A549 (cell line): ENCODE data around the gene SULF2. TPM values are rescaled to one million over a fixed set of nuclear protein-coding genes. Genes with fewer than 3 reads are reported as not detected.

Experiments used
- ATAC-seq, 2 experiments: fragments of 200-7000 bp in 1 of 2; fragments of >200 bp in 1 of 2; cut with Nextera tagmentation in 1 of 2; cut with Tn5 transposase in 1 of 2; 3 replicates each; pipeline versions ENCODE4 v1.8.0 to v1.9.1; 2018 to 2020; ENCODE audit warnings: mild to moderate bottlenecking in 1 of 2, moderate library complexity in 1 of 2
- CTCF ChIA-PET: fragments of 300-600 bp; sonication (Branson Sonifier 250); formaldehyde crosslinking; extraction: SDS; loops from one replicate; lab custom pipeline; 2021; ENCODE audit warnings: antibody characterized with exemption, inconsistent platforms; lab: Yijun Ruan, JAX
- POLR2A ChIA-PET: fragments of 350-600 bp; formaldehyde crosslinking; extraction: SDS; loops from one replicate; lab custom pipeline; 2021; ENCODE audit warnings: antibody characterized with exemption, inconsistent platforms; lab: Yijun Ruan, JAX
- DNase-seq, 2 experiments: peaks; one replicate each; pipeline versions ENCODE4 v3.0.0 to v3.0.0-alpha.2; 2011 to 2016; ENCODE audit warnings: low read depth in 1 of 2, low spot score in 1 of 2
- FAIRE-seq: peaks from 2 replicates; lab custom pipeline; 2011; peaks lifted over from hg19 to GRCh38; lab: Jason Lieb, UNC
- H3K27ac ChIP-seq, 2 experiments: fragments of >200 bp; sonication (Bioruptor Twin); formaldehyde crosslinking; 3 replicates each; pipeline ENCODE4 v1.5.1; 2016 to 2017
- H3K4me1 ChIP-seq: fragments of >200 bp; sonication (Bioruptor Twin); formaldehyde crosslinking; 3 replicates; pipeline ENCODE4 v1.6.1; 2016
- H3K4me2 ChIP-seq: fragments of >200 bp; sonication (Bioruptor Twin); formaldehyde crosslinking; 3 replicates; pipeline ENCODE4 v1.6.1; 2016
- H3K4me3 ChIP-seq: fragments of >200 bp; sonication (Bioruptor Twin); formaldehyde crosslinking; 3 replicates; pipeline ENCODE4 v1.5.1; 2016
- H3K9me3 ChIP-seq: fragments of >200 bp; sonication (Bioruptor Twin); formaldehyde crosslinking; 3 replicates; pipeline ENCODE4 v1.6.1; 2016
- CBX2 ChIP-seq: fragments of 200-600 bp; sonication (generic); IDR thresholded peaks from 2 replicates; pipeline ENCODE4 v1.6.1; 2016; ENCODE audit warnings: low read depth, mild to moderate bottlenecking, borderline replicate concordance
- CEBPB ChIP-seq, 2 experiments: fragments of >200 bp in 1 of 2; sonication (Bioruptor Twin) in 1 of 2; formaldehyde crosslinking in 1 of 2; IDR thresholded peaks; 2 replicates each; pipeline ENCODE4 v1.6.1; 2012 to 2016
- E2F6 ChIP-seq: IDR thresholded peaks from 2 replicates; pipeline ENCODE4 v1.6.1; 2012; ENCODE audit warnings: low read depth, borderline replicate concordance
- EHF ChIP-seq: fragments of 250-450 bp; sonication (Bioruptor Pico); IDR thresholded peaks from 2 replicates; pipeline ENCODE4 v1.5.0; 2020; ENCODE audit warnings: mild to moderate bottlenecking
- EHMT2 ChIP-seq: fragments of 200-600 bp; sonication (generic); IDR thresholded peaks from 2 replicates; pipeline ENCODE4 v1.6.1; 2016; ENCODE audit warnings: antibody characterized with exemption, low read depth, mild to moderate bottlenecking, moderate library complexity
- EP300 ChIP-seq, 2 experiments: fragments of >200 bp; sonication (Bioruptor Twin); formaldehyde crosslinking; IDR thresholded peaks; 2 replicates in 1 of 2; 3 replicates in 1 of 2; pipeline ENCODE4 v1.6.1; 2016 to 2017
- ESRRA ChIP-seq: fragments of 150-350 bp; IDR thresholded peaks from 2 replicates; pipeline ENCODE4 v1.6.1; 2014; ENCODE audit warnings: mild to moderate bottlenecking, low read length, borderline replicate concordance
- FOSB ChIP-seq: fragments of 250-450 bp; sonication (Bioruptor Pico); IDR thresholded peaks from 2 replicates; pipeline ENCODE4 v1.5.0; 2020; ENCODE audit warnings: mild to moderate bottlenecking, moderate library complexity
- HES2 ChIP-seq: fragments of >200 bp; sonication (Bioruptor Twin); formaldehyde crosslinking; IDR thresholded peaks from 2 replicates; pipeline ENCODE4 v1.6.1; 2016
- HOXB13 ChIP-seq: fragments of 250-450 bp; sonication (Bioruptor Pico); IDR thresholded peaks from 2 replicates; pipeline ENCODE4 v1.5.0; 2020; ENCODE audit warnings: low read depth, mild to moderate bottlenecking, moderate library complexity
- JUNB ChIP-seq: fragments of >200 bp; sonication (Bioruptor Twin); formaldehyde crosslinking; IDR thresholded peaks from 2 replicates; pipeline ENCODE4 v1.6.1; 2016
- KDM1A ChIP-seq: fragments of 200-600 bp; sonication (generic); IDR thresholded peaks from 2 replicates; pipeline ENCODE4 v1.6.1; 2016; ENCODE audit warnings: low read depth, mild to moderate bottlenecking
- KDM5A ChIP-seq: fragments of 200-600 bp; sonication (generic); IDR thresholded peaks from 2 replicates; pipeline ENCODE4 v1.6.1; 2016; ENCODE audit warnings: antibody characterized with exemption, mild to moderate bottlenecking
- MAZ ChIP-seq: fragments of 150-350 bp; IDR thresholded peaks from 2 replicates; pipeline ENCODE4 v1.6.1; 2014; ENCODE audit warnings: antibody characterized with exemption, low read depth, low read length, borderline replicate concordance
- MYC ChIP-seq: IDR thresholded peaks from 2 replicates; pipeline ENCODE4 v1.6.1; 2012; ENCODE audit warnings: mild to moderate bottlenecking, inconsistent platforms, low read length, improper control_type of control experiment, borderline replicate concordance
- NPAS2 ChIP-seq: fragments of 250-450 bp; sonication (Bioruptor Pico); IDR thresholded peaks from 2 replicates; pipeline ENCODE4 v1.8.0; 2022; ENCODE audit warnings: mild to moderate bottlenecking, moderate library complexity, borderline replicate concordance
- RAD21 ChIP-seq, 2 experiments: fragments of >200 bp in 1 of 2; sonication (Bioruptor Twin) in 1 of 2; formaldehyde crosslinking in 1 of 2; IDR thresholded peaks in 1 of 2; conservative IDR thresholded peaks in 1 of 2; 2 replicates in 1 of 2; 3 replicates in 1 of 2; pipeline ENCODE4 v1.6.1; 2012 to 2018; ENCODE audit warnings: inconsistent platforms in 1 of 2
- RARB ChIP-seq: fragments of 250-450 bp; sonication (Bioruptor Pico); IDR thresholded peaks from 2 replicates; pipeline ENCODE4 v1.8.0; 2021; ENCODE audit warnings: mild to moderate bottlenecking, moderate library complexity
- RCOR1 ChIP-seq: fragments of 150-350 bp; IDR thresholded peaks from 2 replicates; pipeline ENCODE4 v1.6.1; 2014; ENCODE audit warnings: antibody characterized with exemption, low read length, low read depth
- REST ChIP-seq: fragments of 200-600 bp; sonication (generic); IDR thresholded peaks from 2 replicates; pipeline ENCODE4 v1.6.1; 2016; ENCODE audit warnings: antibody characterized with exemption, mild to moderate bottlenecking, moderate library complexity
- RNF2 ChIP-seq: fragments of 200-600 bp; sonication (generic); IDR thresholded peaks from 2 replicates; pipeline ENCODE4 v1.6.1; 2016; ENCODE audit warnings: low read depth, mild to moderate bottlenecking, antibody characterized with exemption, moderate library complexity, borderline replicate concordance
- TFCP2L1 ChIP-seq: fragments of 250-450 bp; sonication (Bioruptor Pico); IDR thresholded peaks from 2 replicates; pipeline ENCODE4 v1.5.0; 2021; ENCODE audit warnings: mild to moderate bottlenecking
- TP53 ChIP-seq: fragments of 250-450 bp; sonication (Bioruptor Pico); IDR thresholded peaks from 2 replicates; pipeline ENCODE4 v1.5.0; 2021; ENCODE audit warnings: mild to moderate bottlenecking, moderate library complexity
- ZC3H11A ChIP-seq: fragments of 450-650 bp; IDR thresholded peaks from 2 replicates; pipeline ENCODE4 v1.6.1; 2014; ENCODE audit warnings: antibody characterized with exemption, mild to moderate bottlenecking
- ZFP36 ChIP-seq: fragments of 450-650 bp; IDR thresholded peaks from 2 replicates; pipeline ENCODE4 v1.6.1; 2014; ENCODE audit warnings: borderline replicate concordance; ENCODE audit not compliant: partially characterized antibody
- WGBS: methylation state at CpG from one replicate; pipeline ENCODE4 v1.1.6; 2017; ENCODE audit errors: missing lambda C conversion rate; 5-methylcytosine and 5-hydroxymethylcytosine counted together
- polyA plus RNA-seq, 4 experiments: library from polyadenylated mRNA; depleted of rRNA in 3 of 4; stranded (reverse); fragments of >200 nt; fragmentation: RNase III in 1 of 4; extraction: RNeasy Plus Mini Kit Qiagen cat#74134 plus additional on column Dnase treatment in 1 of 4; gene quantifications; 2 replicates in 3 of 4; 3 replicates in 1 of 4; pipeline ENCODE4 v1.2.3, GENCODE V29; 2011 to 2017
- TF ChIP-seq, protein P1 (sequence below): fragments of >200 bp; sonication (Bioruptor Twin); formaldehyde crosslinking; IDR thresholded peaks from 3 replicates; pipeline ENCODE4 v1.5.1; 2016
- TF ChIP-seq, protein P2 (sequence below): fragments of 450-650 bp; IDR thresholded peaks from 2 replicates; pipeline ENCODE4 v1.6.1; 2014; ENCODE audit warnings: antibody characterized with exemption

Gene SULF2
- polyA plus RNA-seq, 2 of the 4 experiments (the other 2 are of a cell fraction), result 5.8 to 16.8 TPM

- TF ChIP-seq, protein P1, sequence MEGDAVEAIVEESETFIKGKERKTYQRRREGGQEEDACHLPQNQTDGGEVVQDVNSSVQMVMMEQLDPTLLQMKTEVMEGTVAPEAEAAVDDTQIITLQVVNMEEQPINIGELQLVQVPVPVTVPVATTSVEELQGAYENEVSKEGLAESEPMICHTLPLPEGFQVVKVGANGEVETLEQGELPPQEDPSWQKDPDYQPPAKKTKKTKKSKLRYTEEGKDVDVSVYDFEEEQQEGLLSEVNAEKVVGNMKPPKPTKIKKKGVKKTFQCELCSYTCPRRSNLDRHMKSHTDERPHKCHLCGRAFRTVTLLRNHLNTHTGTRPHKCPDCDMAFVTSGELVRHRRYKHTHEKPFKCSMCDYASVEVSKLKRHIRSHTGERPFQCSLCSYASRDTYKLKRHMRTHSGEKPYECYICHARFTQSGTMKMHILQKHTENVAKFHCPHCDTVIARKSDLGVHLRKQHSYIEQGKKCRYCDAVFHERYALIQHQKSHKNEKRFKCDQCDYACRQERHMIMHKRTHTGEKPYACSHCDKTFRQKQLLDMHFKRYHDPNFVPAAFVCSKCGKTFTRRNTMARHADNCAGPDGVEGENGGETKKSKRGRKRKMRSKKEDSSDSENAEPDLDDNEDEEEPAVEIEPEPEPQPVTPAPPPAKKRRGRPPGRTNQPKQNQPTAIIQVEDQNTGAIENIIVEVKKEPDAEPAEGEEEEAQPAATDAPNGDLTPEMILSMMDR, result no peak
- TF ChIP-seq MAZ (no peak), FOSB (CRISPR knock-in tag) (no peak)
Observed at GRCh38 chr20:47730744-47731143, 54.5 kb downstream of the SULF2 start (continued).

- TF ChIP-seq HES2 (no peak), RCOR1 (no peak), KDM1A (no peak), RARB (CRISPR knock-in tag) (no peak), ESRRA (no peak), CEBPB (IDR thresholded peaks at IDR 0.05) (no peak), E2F6 (no peak), EHF (CRISPR knock-in tag) (no peak), RNF2 (no peak), ZC3H11A (no peak), NPAS2 (CRISPR knock-in tag) (no peak), RAD21 (conservative IDR thresholded peaks at IDR 0.05 in 1 of 2, IDR thresholded peaks at IDR 0.05 in 1 of 2) (no peak), JUNB (no peak), ZFP36 (no peak), EP300 (IDR thresholded peaks at IDR 0.05) (no peak), TP53 (no peak)
- TF ChIP-seq, protein P1, result no peak
- FAIRE-seq (no peak), ATAC-seq (no peak), DNase-seq (no peak)
- ChIA-PET CTCF (interaction anchor here (0.5 to 2.1 kb wide), 6 partner anchors 10 to 891 kb away, joined by 3 to 9 read pairs (median 6); no protein-coding TSS in a partner anchor), POLR2A (no interaction called here)
- Histone ChIP-seq H3K4me1 (no peaks in the 10 kb centered on the region), H3K27ac (no peak overlapping the region), H3K9me3 (no peaks in the 10 kb centered on the region), H3K4me2 (no peak overlapping the region), H3K4me3 (no peak overlapping the region)
- 81% methylated on average over 10 of the region's 10 CpGs for WGBS
Observed at GRCh38 chr20:47729472-47729871, 55.8 kb downstream of the SULF2 start.

- CTCF ChIA-PET, result interaction anchor here (0.5 to 2.1 kb wide), 6 partner anchors 11 to 1177 kb away, joined by 3 to 9 read pairs (median 3); no protein-coding TSS in a partner anchor
- Histone ChIP-seq H3K27ac (no peak overlapping the region), H3K4me2 (no peak overlapping the region), H3K4me3 (no peak overlapping the region), H3K4me1 (no peaks in the 10 kb centered on the region), H3K9me3 (no peaks in the 10 kb centered on the region)
- ATAC-seq (no peak), FAIRE-seq (no peak), DNase-seq (no peak)
- 72% methylated on average over 17 of the region's 17 CpGs for WGBS
- POLR2A ChIA-PET, result no interaction called here
- TF ChIP-seq ZC3H11A, result no peak
- TF ChIP-seq MYC, result no peak
- TF ChIP-seq TFCP2L1 (CRISPR knock-in tag), result no peak
- no peak for TF ChIP-seq MAZ
- TF ChIP-seq FOSB (CRISPR knock-in tag), result no peak
- TF ChIP-seq, protein P2, sequence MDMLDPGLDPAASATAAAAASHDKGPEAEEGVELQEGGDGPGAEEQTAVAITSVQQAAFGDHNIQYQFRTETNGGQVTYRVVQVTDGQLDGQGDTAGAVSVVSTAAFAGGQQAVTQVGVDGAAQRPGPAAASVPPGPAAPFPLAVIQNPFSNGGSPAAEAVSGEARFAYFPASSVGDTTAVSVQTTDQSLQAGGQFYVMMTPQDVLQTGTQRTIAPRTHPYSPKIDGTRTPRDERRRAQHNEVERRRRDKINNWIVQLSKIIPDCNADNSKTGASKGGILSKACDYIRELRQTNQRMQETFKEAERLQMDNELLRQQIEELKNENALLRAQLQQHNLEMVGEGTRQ, result no peak
- TF ChIP-seq REST, result no peak
- TF ChIP-seq KDM5A, result no peak
- TF ChIP-seq HOXB13 (CRISPR knock-in tag), result no peak
- no peak for TF ChIP-seq CBX2
- no peak for TF ChIP-seq EHMT2
Observed at GRCh38 chr20:47727909-47728361, 57.3 kb downstream of the SULF2 start.
